Fibroblast of skin of right biceps (primary cell): Measurements from ENCODE around the gene FAAH.
A peak's percentile ranks its signal among the peaks of the same experiment; 100 is the strongest.

ENCODE experiments used
- DNase-seq: peaks from one replicate; pipeline ENCODE4 v3.0.0-alpha.2; 2013

FAAH gene

DNA sequence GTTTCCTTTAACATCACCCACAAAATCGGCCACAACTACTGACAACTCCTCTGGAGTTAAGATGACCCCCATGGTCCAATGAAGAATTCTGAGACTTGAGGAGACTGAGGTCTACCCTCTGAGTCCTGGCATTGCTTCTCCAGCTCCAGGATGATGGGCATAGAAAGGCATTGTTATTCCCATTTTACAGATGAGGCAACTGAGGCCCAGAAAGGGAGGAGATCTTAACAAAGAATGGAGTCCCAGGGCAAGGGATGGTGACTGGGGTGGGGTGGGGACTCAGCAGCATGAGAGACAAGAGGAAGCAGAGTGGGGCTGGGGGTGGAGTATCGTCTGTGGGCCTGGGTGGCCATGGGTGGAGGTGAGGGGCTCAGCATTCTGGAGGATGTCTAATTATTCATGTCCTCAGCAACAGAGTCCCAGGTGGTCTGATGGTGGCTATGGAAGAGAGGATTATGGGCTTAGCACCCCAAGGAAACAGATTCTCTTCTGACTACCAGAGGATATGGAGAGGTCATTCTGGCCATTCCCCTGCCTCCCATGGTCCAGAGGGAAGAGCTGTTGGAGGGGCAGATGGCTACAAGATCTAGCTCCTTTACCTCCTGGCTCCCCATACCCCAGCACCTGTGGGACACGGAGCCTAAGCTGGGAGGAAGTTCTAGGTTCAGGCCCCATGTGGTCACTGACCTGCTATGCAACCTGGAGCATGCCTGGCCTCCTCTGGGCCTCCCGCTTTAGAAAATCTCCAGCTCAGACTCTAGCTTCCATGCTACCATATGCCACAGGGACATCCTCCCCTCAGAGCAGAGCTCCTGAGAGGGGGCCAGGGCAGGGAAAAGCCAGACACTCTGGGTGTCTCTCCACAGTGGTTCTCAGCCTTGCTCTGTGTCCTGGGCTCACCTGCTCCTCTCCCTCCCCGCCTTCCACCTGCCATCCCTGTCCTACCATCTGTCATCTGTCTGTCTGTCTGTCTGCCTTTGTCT, 58.1 kb downstream of the FAAH start:
- DNase-seq, result no peak

DNA sequence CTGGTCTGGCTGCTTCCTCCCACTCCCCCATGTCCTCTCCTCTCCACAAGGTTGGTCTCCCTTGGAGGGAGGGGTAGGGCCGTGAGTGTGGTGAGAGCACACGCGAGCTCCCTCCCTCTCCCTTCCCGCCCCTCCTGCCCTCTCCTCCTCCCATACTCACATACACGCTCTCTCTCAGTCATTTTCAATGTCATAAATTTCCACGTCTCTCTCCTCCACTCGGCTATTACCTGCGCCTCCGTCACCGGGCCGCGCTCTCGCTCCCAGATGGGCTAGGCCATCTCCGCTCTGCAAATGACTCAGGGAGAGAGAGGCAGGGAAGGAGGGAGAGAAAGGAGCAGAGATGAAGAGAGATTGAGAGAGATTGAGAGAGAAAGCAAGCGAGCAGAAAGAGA, 58.8 kb downstream of the FAAH start:
- DNase-seq, result no peak

DNA sequence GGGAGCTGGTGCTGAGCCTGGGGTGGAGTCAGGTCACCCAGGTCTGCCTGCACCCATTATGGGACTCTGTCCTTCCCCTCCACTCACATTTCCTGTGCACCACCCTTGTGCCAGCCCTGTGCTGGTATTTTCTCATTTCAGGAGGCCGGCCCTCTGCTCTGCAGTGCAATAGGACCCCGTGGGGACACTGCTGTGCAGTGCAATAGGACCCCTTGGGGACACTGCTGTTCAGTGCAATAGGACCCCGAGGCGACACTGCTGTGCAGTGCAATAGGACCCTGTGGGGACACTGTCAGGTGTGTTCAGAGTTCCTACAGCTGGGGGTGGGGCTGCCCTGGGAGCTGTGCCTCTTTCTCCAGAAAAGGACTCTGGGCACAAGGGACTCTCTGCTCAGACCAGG, 59.3 kb downstream of the FAAH start:
- no peak for DNase-seq

DNA sequence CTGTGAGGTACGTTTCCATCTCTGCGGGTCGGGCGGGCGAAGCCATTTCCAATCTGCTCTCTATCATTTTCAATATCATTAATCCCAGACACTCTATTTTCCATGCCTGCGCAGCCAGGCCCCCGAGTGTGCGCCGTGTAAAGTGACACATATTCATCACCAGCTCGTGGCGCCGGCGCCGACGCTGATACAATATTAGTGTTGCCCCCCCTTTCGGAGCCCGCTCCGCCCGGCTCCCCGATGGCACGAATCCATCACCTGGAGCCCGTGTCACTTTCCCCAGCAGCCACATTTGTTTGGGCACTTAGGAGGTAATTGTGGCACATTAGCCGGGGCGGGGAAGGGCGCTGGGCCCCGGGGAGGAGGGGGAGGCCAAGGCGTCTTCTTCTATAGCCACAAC, 61.8 kb downstream of the FAAH start:
- no peak for DNase-seq

DNA sequence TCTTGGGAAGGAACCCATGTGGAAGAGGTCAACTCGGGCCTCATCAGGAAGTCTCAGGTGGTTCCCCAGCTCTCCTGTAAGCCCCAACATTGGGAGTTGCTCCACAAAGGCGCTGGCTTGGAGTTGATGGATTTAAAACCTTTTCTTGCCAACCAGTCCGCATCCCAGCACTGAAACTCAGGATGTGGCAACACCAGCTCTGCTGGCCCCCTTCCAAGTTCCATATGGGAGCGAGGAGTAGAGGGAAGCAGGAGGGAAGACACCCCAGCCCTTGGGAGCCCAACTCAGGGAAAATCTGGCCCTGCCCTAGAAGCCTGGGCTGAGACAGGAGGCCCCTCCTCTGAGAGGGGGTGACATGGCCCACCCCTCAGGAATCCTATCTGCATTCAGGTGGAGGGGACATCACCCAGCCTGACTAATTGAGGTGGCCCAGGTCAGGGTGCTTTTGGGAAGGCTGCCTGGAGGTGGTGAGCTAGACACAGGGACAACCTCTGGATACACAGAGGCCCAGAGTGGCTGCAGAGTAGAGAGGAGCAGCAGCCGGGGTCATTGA, 62.4 kb downstream of the FAAH start:
- DNase-seq, result peak; percentile 5

DNA sequence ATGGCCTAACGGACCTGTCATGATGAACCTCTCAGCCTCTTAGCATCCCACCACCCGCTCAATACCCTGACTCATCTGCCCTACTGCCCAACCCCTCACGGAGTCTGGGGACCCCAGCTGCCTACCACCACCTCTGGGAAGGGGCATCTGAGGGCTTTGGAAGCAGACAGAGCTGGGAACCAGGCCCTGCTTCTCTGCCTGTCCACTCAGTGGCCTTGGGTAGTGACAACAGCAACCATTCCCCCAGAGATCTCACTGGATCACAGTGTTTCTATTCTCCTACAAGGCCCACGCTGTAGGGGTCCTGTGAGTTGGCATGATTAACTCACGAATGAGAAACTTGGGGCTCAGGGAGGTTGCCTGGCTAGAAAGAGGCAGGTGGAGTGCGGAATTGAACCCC, 63.1 kb downstream of the FAAH start:
- DNase-seq, result no peak

DNA sequence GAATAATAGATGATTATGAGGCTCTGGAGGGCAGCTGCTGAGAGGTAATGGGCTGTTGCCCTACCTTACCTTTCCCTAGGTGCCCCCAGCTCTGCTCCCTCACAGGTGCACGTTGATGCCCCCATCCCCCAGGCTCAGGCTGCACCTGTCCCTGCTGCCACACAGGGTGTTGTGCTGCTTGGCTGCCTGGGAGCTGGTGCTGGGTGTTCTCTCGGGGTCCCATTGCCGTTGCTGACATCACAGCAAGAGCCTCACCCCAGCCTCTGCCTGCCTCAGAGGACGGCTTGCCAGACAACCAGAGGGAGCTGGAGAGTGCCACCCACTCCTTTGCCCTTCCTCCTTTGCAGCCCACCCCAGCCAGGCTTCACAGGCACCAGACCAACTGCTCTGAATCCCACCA, 64.1 kb downstream of the FAAH start:
- no peak for DNase-seq

DNA sequence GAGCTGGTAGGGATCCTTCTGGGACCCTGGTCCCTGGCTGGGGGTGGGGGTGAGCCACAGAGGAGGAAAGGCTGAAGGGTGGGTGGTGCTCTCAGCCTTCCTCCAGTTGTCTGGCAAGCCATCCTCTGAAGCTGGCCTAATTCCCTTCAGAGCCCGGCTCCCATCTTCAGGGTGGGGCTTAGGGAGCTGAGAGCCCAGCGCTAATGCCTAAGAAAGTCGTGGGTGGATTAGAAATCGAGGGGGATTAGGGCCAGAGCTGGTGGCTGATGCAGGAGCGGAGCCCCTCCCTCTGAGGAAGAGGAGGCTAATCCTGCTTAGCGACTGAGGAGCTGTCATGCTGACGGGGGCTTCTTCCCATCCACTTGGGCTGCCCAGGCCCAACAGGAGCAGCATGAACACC, 64.7 kb downstream of the FAAH start:
- DNase-seq, result no peak

DNA sequence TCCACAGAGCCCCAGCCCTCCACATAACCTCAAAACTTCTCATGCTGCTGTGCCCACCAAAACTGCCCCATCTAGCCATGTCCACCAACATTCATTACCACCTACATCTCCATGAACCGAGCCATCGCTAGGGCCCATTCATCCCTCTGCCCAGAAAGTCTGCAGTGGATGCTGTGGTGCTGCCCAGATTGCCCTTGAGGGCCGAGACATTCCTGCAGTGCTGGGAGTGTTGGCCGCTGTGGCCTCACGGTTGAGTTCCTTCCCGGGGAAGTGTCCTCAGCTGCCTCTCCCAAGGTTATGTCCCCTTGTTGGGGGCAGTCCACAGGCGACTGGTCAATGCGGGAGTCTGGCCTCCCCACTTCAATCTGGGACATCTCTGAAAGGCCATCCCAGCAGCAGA, 65.2 kb downstream of the FAAH start:
- DNase-seq, result no peak

DNA sequence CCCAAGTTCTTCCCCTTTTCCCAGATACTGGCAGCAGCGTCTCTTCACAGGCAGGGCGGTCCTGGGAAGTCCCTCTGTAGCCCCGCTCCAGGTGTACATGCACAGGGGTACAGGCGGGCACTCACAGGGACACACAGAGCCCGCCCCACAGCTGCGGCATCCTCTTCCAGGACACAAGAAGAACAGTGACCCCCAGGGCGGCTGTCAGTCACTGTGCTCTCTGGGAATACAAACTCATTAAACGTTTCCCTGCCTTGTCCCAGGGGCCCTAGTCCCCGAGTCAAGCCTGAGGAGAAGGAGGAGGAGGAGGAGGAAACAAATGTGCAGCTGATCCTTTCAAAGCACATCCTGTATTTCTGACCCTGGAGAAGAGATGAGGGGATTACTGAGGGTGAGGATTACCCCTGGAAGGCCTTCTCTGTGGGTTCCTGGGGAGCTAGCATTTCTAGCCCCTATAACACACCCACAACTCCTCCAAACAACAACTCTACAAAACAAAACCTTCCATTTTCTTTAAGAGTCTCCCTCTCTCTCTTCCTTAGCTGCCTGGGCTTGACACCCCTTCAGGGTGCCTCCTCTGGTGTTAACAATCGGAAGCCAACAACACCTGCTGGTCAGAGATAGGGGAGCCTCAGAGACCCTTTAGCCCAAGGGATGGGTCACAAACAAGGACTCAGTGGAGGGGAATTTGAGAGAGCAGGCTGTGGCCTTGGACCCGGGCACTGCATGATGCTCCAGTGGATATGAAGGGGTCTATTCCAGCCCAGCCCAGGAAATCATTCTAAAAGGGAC, 67.1 kb downstream of the FAAH start:
- DNase-seq, result no peak

DNA sequence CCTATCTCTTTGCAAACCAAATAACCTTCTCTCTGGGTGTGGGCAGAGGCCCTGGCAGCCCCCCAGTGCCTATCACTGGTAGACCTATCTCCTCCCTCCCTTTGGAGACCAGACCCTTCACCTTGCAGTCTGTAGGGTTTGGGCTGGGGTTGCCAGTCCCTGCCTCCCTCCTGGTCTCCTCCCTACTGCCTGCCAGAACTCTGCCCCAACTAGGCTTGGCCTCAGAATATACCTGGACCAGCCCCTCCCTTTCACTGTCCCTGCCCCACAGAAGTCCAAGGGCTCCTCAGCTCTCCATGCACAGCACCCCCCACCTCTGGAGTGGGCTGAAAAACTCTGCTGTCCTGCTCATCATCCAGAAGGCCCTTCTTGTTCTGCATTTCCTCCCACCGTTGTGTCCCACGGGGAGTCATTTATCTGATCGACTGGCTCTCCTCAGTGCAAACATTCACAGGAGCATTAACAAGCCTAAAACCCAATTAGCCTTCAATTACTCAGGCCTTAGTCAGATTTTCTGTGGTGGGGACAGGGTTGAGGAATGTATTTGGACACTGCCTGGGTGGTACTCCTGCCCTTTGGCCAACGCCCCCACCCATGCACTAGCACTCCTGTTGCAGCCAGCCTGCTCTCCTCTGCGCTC, 67.8 kb downstream of the FAAH start:
- DNase-seq, result peak; percentile 24
